Glomerular endothelial cell (primary cell): ENCODE data around the gene PTPMT1. TPM values are rescaled to one million over a fixed set of nuclear protein-coding genes. Genes with fewer than 3 reads are reported as not detected.

Source experiments
- DNase-seq: peaks from one replicate; pipeline ENCODE4 v3.0.0-alpha.2; 2011; ENCODE audit warnings: low read depth, low spot score; ENCODE audit errors: extremely low read depth
- total RNA-seq: library from RNA; depleted of rRNA; stranded (reverse); fragments of >200 nt; gene quantifications from 2 replicates; pipeline ENCODE4 v1.2.3, GENCODE V29; 2015

Gene PTPMT1
- total RNA-seq, 1 donor from 2014 or later: 126 TPM

DNA sequence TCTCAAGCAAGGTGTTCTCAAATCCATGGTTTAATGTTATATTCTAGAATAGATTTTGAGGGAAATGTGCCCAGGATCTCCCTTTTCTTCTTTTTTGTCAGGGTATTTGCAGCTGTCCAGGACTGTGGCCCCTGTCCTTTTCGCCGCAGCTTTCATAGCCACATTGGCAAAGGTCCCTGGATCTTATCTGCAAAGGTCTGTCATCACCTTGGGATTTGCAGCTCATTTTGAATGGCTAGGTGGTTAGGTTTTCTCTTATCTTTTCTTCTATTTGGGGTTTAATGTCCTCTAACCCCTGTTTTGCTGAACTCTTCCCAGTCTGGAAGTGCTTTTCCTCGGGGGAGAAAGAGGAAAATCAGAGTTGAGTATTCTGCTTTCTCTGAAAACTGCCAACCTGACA, 40.5 kb downstream of the PTPMT1 start:
- DNase-seq: no peak

DNA sequence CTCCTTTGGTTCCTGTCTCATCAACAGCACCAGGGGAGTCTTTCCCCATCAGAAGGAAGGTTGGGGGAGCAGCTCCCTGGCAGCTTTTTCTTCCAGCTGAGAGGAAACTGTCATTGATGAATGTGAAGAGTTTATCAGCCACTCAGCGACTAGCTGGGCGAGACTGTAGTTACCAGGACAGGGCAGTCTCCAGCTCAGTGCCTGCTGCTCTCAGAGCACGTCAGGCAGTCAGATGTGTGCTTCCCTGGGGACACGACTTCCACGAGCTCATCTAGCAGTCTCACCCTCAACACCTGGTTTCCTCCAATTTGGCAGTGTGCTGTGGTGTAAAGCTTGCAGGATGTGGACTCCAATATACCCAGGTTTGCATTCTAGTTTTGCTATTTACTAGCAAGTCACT, 41.3 kb downstream of the PTPMT1 start:
- DNase-seq: no peak

DNA sequence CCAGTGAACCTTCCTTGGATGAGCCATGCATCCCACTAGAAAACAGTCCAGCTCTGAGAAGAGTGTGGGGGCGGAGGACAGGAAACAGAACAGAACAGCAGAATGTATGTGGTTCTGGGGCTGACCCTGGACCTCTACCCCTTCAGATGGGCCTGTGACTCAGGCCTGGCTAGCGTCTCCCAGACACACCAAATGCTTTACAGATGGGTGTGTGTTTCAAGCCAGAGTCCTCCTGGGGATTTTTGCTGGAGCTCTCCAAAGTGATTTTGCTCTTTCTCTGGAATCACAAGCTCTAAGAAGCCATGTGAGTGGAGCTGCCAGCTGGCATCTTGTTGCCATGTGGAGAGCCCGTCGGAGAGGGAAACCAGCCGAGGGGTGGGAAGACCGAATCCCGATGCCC, 42.0 kb downstream of the PTPMT1 start:
- no peak for DNase-seq

DNA sequence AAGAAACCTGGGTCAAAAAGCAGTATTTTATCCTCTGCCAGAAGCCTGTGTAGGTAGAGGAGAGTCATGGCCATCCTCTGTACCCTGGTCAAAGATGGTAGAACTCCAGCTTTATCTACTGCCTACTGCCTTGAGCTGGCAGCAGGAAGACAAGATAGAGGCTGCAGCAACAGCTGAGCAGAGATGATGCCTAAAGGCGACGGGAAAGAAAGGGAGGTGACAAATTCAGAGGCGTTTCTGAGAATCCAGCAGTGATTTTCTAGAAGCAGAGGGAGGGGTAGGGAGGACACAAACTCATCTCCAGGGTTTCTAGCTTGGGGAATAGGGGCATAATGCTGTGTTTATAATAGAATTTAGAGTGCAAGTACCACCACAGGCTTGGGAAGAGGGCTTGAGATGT, 44.3 kb downstream of the PTPMT1 start:
- no peak for DNase-seq

DNA sequence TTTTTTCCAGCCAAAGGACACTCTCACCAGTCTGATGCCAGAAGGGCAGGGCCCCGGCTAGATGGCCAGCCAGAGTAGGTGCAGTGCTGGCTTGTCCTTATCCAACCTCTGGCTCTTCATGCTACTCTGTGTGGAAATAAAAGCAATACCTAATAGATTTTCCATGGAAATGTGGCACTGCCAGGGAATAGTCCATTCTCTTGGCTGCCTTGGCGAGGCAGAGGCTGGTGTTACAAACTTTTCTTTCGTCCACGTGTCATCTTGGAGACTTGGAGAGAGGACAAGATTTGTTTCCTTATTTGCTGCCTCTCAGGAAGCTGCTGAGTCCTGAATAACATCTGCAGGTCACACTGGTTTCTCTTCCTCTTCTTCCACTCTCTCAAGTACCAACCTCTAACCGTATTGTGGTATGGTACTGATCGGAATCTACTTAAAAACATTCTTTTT, 46.0 kb downstream of the PTPMT1 start:
- no peak for DNase-seq

DNA sequence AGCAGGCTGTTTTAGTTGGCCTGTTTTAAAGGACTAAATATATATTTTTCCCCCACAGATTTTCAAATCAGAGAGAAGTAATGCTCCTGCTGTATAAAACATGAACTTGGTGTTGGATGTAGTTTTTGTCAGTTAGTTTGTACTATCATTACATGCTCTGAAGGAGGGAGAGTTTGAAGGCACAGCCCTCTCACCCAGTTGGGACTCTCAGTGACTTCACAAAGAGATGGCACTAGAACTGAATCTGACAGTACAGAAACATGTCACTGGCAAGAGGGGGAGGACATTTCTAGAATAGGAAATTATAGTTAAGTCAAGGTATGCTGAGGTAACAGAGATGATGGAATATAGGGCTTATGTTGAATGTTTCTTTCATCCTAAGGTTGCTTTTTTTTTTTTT, 49.9 kb downstream of the PTPMT1 start:
- DNase-seq: no peak

DNA sequence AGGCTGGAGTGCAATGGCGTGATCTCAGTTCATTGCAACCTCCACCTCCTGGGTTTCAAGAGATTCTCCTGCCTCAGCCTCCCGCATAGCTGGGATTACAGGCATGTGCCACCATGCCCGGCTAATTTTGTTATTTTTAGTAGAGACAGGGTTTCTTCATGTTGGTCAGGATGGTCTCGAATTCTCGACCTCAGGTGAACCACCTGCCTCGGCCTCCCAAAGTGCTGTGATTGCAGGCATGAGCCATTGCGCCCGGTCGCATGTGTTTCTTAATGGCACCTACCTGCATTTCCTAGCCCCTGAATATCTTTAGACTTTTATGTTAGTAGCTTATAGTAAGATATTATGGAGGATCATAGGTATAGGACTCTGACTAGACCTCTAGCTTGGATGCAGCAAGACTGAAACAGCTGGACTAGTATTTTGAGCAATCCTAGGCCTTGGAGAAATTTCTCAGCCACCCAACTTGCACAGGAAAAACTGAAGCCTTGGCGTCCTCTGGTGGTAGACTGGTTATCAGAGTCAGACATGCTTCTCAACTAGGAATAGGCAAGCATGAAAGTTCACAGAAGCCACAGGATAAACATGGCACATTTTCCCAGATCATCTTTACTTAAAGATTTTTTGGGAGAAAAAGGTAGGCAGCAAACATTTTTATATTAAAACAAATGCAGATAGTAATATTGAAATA, 51.5 kb downstream of the PTPMT1 start:
- DNase-seq: peak; percentile 34

DNA sequence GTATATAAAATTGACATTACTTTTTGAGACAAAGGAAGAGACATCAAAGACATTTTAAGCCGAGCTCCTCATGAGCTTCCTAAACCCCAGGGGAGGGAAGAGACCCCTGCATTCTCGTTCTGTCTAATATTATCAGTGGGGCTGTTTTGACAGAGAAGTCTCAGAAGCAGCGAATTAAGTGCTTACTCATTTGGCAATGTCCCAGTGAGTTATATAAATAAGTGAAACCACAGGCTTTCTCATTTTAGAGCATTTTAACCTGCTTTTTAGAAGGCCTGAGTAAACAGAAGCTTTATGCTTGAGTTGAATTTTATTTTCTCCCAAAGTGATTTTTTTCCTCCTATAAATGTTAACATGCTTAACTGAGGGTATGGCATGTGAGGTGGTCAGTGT, 52.0 kb downstream of the PTPMT1 start:
- DNase-seq: no peak

DNA sequence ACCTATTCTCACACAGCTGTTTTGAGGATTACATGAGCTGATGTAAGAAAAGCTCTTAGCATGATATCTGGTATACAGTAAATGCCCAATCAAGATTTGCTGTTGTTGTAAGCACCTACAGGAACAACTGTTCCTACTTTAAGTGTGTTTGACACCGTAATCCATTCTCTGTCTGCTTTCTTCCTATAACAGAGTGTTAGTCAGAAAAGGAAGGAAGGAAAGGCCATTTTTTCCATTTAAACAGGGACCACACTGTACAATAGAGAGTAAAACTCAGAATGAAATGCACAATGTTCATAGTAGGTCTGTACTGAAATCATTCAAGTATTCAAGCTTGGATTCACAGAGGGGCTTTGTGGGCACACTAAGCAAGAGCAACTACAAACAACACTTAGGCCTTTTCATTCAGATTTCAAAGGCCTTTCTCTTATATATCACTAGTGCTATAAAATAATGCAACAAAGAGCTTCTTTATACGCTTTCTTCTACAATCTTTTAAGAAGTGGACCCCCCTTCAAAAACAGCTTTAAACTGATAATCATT, 55.5 kb downstream of the PTPMT1 start:
- DNase-seq: no peak

Other genes starting within 250 kb of the PTPMT1 start
- gene MYBPC3, start 212.9 kb upstream of the PTPMT1 start, total RNA-seq: not detected in 2 replicates
- gene SPI1, start 187.1 kb upstream of the PTPMT1 start, total RNA-seq: not detected in 2 replicates
- 118 and 133 TPM in 2 replicates for gene SLC39A13, start 157.0 kb upstream of the PTPMT1 start, total RNA-seq
- gene PSMC3, start 139.2 kb upstream of the PTPMT1 start, total RNA-seq: 143 and 156 TPM in 2 replicates
- gene RAPSN, start 116.5 kb upstream of the PTPMT1 start, total RNA-seq: not detected in 2 replicates
- 60.1 and 106 TPM in 2 replicates for gene CELF1, start 12.5 kb upstream of the PTPMT1 start, total RNA-seq
- 20.9 and 26.7 TPM in 2 replicates for gene KBTBD4, start 13.4 kb downstream of the PTPMT1 start, total RNA-seq
- gene NDUFS3, start 13.5 kb downstream of the PTPMT1 start, total RNA-seq: 61.5 and 71.2 TPM in 2 replicates
- not detected in 2 replicates for gene FAM180B, start 21.1 kb downstream of the PTPMT1 start, total RNA-seq
- gene C1QTNF4, start 28.8 kb downstream of the PTPMT1 start, total RNA-seq: 0.29 and 1.3 TPM in 2 replicates
- gene MTCH2, start 77.0 kb downstream of the PTPMT1 start, total RNA-seq: 63.5 and 81.6 TPM in 2 replicates
- not detected in 2 replicates for gene AGBL2, start 149.8 kb downstream of the PTPMT1 start, total RNA-seq
- gene FNBP4, start 201.7 kb downstream of the PTPMT1 start, total RNA-seq: 45.0 and 85.2 TPM in 2 replicates